ENCODE measurements around the gene GNAQ. TPM values are rescaled to one million over a fixed set of nuclear protein-coding genes. Genes with fewer than 3 reads are reported as not detected.

The GNAQ gene
- polyA plus RNA-seq, 1 experiment: 71.4 TPM

DNA sequence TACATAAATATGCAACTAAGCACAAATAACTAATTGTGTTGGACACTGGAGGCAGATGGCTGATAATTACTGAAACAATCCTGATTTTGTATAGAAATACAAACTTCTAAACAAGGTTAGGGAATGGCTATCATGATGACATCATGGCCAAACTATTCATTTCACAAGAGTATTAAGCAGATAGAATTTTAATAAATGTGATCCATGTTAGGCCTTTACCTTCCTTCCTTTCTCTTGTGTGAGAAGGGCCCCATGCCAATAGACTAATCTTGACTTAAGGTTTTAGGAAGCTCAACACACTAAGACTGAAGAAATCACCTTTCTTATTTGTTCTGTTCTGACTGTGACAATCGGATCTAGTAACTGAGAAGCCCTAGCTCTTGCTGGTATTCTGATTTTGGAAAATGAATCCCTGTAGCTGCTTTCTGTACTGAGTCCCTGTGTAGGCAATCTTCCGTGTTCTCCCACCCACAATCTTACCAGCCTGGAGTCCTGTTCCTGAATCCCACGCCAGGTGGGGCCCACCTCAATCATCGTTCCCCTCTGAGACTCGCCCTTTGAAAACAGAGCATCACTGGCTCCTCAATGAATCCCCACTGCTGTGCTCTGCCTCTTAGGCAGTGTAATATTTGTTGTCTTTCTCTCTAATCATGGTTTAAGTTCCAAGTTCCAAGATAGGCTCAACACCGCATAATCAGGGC, 214.8 kb downstream of the GNAQ start:
- POLR2A ChIA-PET: no interaction called here
- no peaks in the 10 kb centered on the region for H3K27me3 ChIP-seq (ENCODE audit: control insufficient read depth, insufficient read depth, low read length)
- CTCF ChIA-PET: no interaction called here
- H3K27ac ChIP-seq (ENCODE audit: low read depth, low read length): no peak overlapping the region
- H3K9me3 ChIP-seq (ENCODE audit: control insufficient read depth, insufficient read depth, low read length): no peaks in the 10 kb centered on the region
- TF ChIP-seq, protein P1, sequence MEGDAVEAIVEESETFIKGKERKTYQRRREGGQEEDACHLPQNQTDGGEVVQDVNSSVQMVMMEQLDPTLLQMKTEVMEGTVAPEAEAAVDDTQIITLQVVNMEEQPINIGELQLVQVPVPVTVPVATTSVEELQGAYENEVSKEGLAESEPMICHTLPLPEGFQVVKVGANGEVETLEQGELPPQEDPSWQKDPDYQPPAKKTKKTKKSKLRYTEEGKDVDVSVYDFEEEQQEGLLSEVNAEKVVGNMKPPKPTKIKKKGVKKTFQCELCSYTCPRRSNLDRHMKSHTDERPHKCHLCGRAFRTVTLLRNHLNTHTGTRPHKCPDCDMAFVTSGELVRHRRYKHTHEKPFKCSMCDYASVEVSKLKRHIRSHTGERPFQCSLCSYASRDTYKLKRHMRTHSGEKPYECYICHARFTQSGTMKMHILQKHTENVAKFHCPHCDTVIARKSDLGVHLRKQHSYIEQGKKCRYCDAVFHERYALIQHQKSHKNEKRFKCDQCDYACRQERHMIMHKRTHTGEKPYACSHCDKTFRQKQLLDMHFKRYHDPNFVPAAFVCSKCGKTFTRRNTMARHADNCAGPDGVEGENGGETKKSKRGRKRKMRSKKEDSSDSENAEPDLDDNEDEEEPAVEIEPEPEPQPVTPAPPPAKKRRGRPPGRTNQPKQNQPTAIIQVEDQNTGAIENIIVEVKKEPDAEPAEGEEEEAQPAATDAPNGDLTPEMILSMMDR (IDR thresholded peaks at IDR 0.05; ENCODE audit: low read depth, low read length): no peak
- no peak for DNase-seq (ENCODE audit: low read depth, low spot score)
- H3K4me3 ChIP-seq (ENCODE audit: low read depth, low read length): no peak overlapping the region

DNA sequence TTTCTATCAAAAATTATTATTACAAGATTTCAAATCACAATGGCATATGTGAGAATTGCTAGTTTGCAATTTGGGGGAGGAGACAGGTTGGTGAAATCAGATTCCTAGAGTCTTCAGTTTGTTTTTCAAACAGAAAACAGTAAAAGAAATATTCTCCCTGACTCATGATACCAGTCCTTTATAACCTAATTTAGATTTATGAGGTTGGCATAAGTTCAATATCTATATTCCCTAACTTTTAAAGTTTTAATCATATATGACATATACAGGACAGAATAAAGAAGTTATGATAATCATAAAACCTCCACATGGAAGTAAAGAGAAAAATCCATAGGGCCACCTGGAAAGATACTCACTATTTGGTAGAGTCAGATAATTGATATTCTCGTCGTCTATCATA, 216.4 kb downstream of the GNAQ start:
- POLR2A ChIA-PET: no interaction called here
- Histone ChIP-seq H3K9me3 (ENCODE audit: control insufficient read depth, insufficient read depth, low read length) (no peaks in the 10 kb centered on the region), H3K27ac (ENCODE audit: low read depth, low read length) (no peak overlapping the region), H3K4me3 (ENCODE audit: low read depth, low read length) (no peak overlapping the region), H3K27me3 (ENCODE audit: control insufficient read depth, insufficient read depth, low read length) (no peaks in the 10 kb centered on the region)
- CTCF ChIA-PET: no interaction called here
- DNase-seq (ENCODE audit: low read depth, low spot score): no peak
- TF ChIP-seq, protein P1 (IDR thresholded peaks at IDR 0.05; ENCODE audit: low read depth, low read length): no peak

GRCh38 chr9:77811832-77812231, 219.8 kb downstream of the GNAQ start:
- H3K27me3 ChIP-seq (ENCODE audit: control insufficient read depth, insufficient read depth, low read length): no peaks in the 10 kb centered on the region
- H3K27ac ChIP-seq (ENCODE audit: low read depth, low read length): no peak overlapping the region
- no peak for DNase-seq (ENCODE audit: low read depth, low spot score)
- H3K4me3 ChIP-seq (ENCODE audit: low read depth, low read length): no peak overlapping the region
- no peaks in the 10 kb centered on the region for H3K9me3 ChIP-seq (ENCODE audit: control insufficient read depth, insufficient read depth, low read length)
- ChIA-PET POLR2A (no interaction called here), CTCF (interaction anchor here (1.0 to 1.5 kb wide), 3 partner anchors 353 to 378 kb away, joined by 3 to 4 read pairs (median 3); no protein-coding TSS in a partner anchor)
- TF ChIP-seq, protein P1 (IDR thresholded peaks at IDR 0.05; ENCODE audit: low read depth, low read length): no peak

GRCh38 chr9:77810637-77811119, 220.9 kb downstream of the GNAQ start:
- Histone ChIP-seq H3K27ac (ENCODE audit: low read depth, low read length) (no peak overlapping the region), H3K4me3 (ENCODE audit: low read depth, low read length) (no peak overlapping the region), H3K27me3 (ENCODE audit: control insufficient read depth, insufficient read depth, low read length) (no peaks in the 10 kb centered on the region), H3K9me3 (ENCODE audit: control insufficient read depth, insufficient read depth, low read length) (no peaks in the 10 kb centered on the region)
- TF ChIP-seq, protein P1 (IDR thresholded peaks at IDR 0.05; ENCODE audit: low read depth, low read length): no peak
- ChIA-PET CTCF (interaction anchor here (0.6 to 1.0 kb wide), 2 partner anchors 140 to 353 kb away, joined by 3 read pairs; no protein-coding TSS in a partner anchor), POLR2A (no interaction called here)
- DNase-seq (ENCODE audit: low read depth, low spot score): no peak

DNA sequence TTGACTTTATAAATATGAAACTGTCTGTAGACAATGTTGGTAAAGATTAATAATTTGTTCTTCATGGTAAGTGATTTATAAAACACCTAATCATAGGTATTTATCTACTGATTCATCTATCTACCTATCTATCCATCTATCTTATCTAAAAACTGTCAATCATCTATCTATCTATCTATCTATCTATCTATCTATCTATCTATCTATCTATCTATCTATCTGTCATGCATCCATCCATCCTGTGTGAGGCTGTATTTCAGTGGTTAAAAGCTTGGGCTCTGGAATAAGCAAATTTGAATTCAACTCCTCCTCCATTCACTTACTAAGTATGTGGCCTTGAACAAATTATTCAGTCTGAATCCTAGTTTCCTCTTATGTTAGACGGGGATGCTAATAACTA, 221.6 kb downstream of the GNAQ start:
- no peak overlapping the region for H3K4me3 ChIP-seq (ENCODE audit: low read depth, low read length)
- no peaks in the 10 kb centered on the region for H3K27me3 ChIP-seq (ENCODE audit: control insufficient read depth, insufficient read depth, low read length)
- ChIA-PET CTCF (interaction anchor here (0.6 kb wide), 1 partner anchor 141 kb away, joined by 3 read pairs; no protein-coding TSS in a partner anchor), POLR2A (no interaction called here)
- DNase-seq (ENCODE audit: low read depth, low spot score): no peak
- H3K9me3 ChIP-seq (ENCODE audit: control insufficient read depth, insufficient read depth, low read length): no peaks in the 10 kb centered on the region
- H3K27ac ChIP-seq (ENCODE audit: low read depth, low read length): no peak overlapping the region
- TF ChIP-seq, protein P1 (IDR thresholded peaks at IDR 0.05; ENCODE audit: low read depth, low read length): no peak
